Prostate gland (tissue), 2 donors: ENCODE results near the gene RGS17. TPM values are rescaled to one million over a fixed set of nuclear protein-coding genes. Genes with fewer than 3 reads are reported as not detected.

ENCODE experiments used
- DNase-seq: peaks from one replicate; pipeline ENCODE4 v3.0.0-alpha.2; 2019; ENCODE audit warnings: low spot score
- H3K27ac ChIP-seq, 2 donors: fragments of 200-600 bp; sonication (generic); 2 replicates each; pipeline ENCODE4 v1.5.1; 2017 to 2019
- H3K27me3 ChIP-seq: fragments of 200-600 bp; sonication (generic); replicated peaks from 2 replicates; pipeline ENCODE4 v1.5.1; 2019; ENCODE audit not compliant: insufficient read depth
- H3K36me3 ChIP-seq, 2 donors: fragments of 200-600 bp; sonication (generic); 1 replicate in 1 of 2; 2 replicates in 1 of 2; pipeline versions ENCODE4 v1.5.1 to v1.8.1; 2017 to 2019
- H3K4me1 ChIP-seq: fragments of 200-600 bp; sonication (generic); replicated peaks from 2 replicates; pipeline ENCODE4 v1.5.1; 2019
- H3K4me3 ChIP-seq, 2 donors: fragments of 200-600 bp; sonication (generic); 2 replicates each; pipeline ENCODE4 v1.5.1; 2017 to 2019
- H3K9me3 ChIP-seq: fragments of 200-600 bp; sonication (generic); 2 replicates; pipeline ENCODE4 v1.5.1; 2017
- CTCF ChIP-seq, 4 experiments: fragments of 200-600 bp in 2 of 4; fragments of 450-650 bp in 2 of 4; sonication (generic) in 2 of 4; IDR thresholded peaks; 1 replicate in 3 of 4; 2 replicates in 1 of 4; pipeline ENCODE4 v1.5.1; 2016 to 2019; ENCODE audit warnings: antibody characterized with exemption in 4 of 4, mild to moderate bottlenecking in 2 of 4, moderate library complexity in 2 of 4
- POLR2A ChIP-seq: fragments of 450-650 bp; IDR thresholded peaks from one replicate; pipeline ENCODE4 v1.6.1; 2016; ENCODE audit warnings: antibody characterized with exemption, mild to moderate bottlenecking
- POLR2AphosphoS5 ChIP-seq: sonication (generic); formaldehyde crosslinking; IDR thresholded peaks from one replicate; pipeline ENCODE4 v1.6.1; 2017; ENCODE audit warnings: antibody characterized with exemption
- WGBS: methylation state at CpG from one replicate; pipeline ENCODE4 v1.1.5; 2018; 5-methylcytosine and 5-hydroxymethylcytosine counted together
- intact Hi-C: fragments of 100-400 bp; cut with DNase I; formaldehyde crosslinking; loops from one replicate; pipeline ENCODE4 v1.14.2; 2022
- total RNA-seq, 2 donors: library from RNA; depleted of rRNA; stranded (reverse); fragments of >200 nt; gene quantifications; one replicate each; pipeline ENCODE4 v1.1.0, GENCODE V29; 2016

RGS17 gene
- total RNA-seq, 2 donors from 2014 or later = 1.6 to 3.3 TPM

GRCh38 chr6:153150752-153151440 is 19.8 kb upstream of the RGS17 start:
- Histone ChIP-seq H3K4me3 (no peak overlapping the region), H3K9me3 (no peaks in the 10 kb centered on the region), H3K4me1 (no peaks in the 10 kb centered on the region), H3K36me3 (no peaks in the 10 kb centered on the region), H3K27ac (no peak overlapping the region), H3K27me3 (no peaks in the 10 kb centered on the region)
- 36% methylated on average over 20 of the region's 21 CpGs for WGBS
- no peak for DNase-seq
- TF ChIP-seq POLR2A (no peak), CTCF (IDR thresholded peaks at IDR 0.05) (no peak), POLR2AphosphoS5 (no peak)
- intact Hi-C loops = no loop called here

- intact Hi-C loops = no loop called here
- Histone ChIP-seq H3K4me1 (no peaks in the 10 kb centered on the region), H3K36me3 (no peaks in the 10 kb centered on the region), H3K27ac (no peak overlapping the region), H3K27me3 (no peaks in the 10 kb centered on the region), H3K4me3 (no peak overlapping the region), H3K9me3 (no peaks in the 10 kb centered on the region)
- TF ChIP-seq POLR2A = no peak
- no peak for TF ChIP-seq POLR2AphosphoS5
- no peak for TF ChIP-seq CTCF (IDR thresholded peaks at IDR 0.05)
- WGBS = 93% methylated on average over 11 of the region's 11 CpGs
- no peak for DNase-seq
Measured at GRCh38 chr6:153150371-153150751, 19.3 kb upstream of the RGS17 start.

GRCh38 chr6:153149891-153150290 is 18.8 kb upstream of the RGS17 start:
- no peak overlapping the region for H3K27ac ChIP-seq
- 91% methylated on average over 6 of the region's 6 CpGs for WGBS
- H3K9me3 ChIP-seq = no peaks in the 10 kb centered on the region
- TF ChIP-seq POLR2A (no peak), POLR2AphosphoS5 (no peak), CTCF (IDR thresholded peaks at IDR 0.05) (no peak)
- no peaks in the 10 kb centered on the region for H3K36me3 ChIP-seq
- no peak for DNase-seq
- H3K4me3 ChIP-seq = no peak overlapping the region
- no peaks in the 10 kb centered on the region for H3K27me3 ChIP-seq
- H3K4me1 ChIP-seq = no peaks in the 10 kb centered on the region
- intact Hi-C loops = no loop called here

- Histone ChIP-seq H3K36me3 (no peaks in the 10 kb centered on the region), H3K27me3 (no peaks in the 10 kb centered on the region), H3K9me3 (no peaks in the 10 kb centered on the region), H3K4me3 (no peak overlapping the region), H3K27ac (no peak overlapping the region), H3K4me1 (no peaks in the 10 kb centered on the region)
- intact Hi-C loops = no loop called here
- TF ChIP-seq CTCF (IDR thresholded peaks at IDR 0.05) (no peak), POLR2A (no peak), POLR2AphosphoS5 (no peak)
- no peak for DNase-seq
Measured at GRCh38 chr6:153146413-153146812, 15.3 kb upstream of the RGS17 start.

- 51% methylated on average over 4 of the region's 4 CpGs for WGBS
- H3K4me1 ChIP-seq = no peaks in the 10 kb centered on the region
- H3K27me3 ChIP-seq = no peaks in the 10 kb centered on the region
Measured at GRCh38 chr6:153145591-153145990, 14.5 kb upstream of the RGS17 start.

More at GRCh38 chr6:153145591-153145990, 14.5 kb upstream of the RGS17 start:
- no peak for DNase-seq
- H3K36me3 ChIP-seq = no peaks in the 10 kb centered on the region
- H3K9me3 ChIP-seq = no peaks in the 10 kb centered on the region
- H3K4me3 ChIP-seq = no peak overlapping the region
- no peak overlapping the region for H3K27ac ChIP-seq
- TF ChIP-seq POLR2AphosphoS5 (no peak), CTCF (IDR thresholded peaks at IDR 0.05) (no peak), POLR2A (no peak)
- intact Hi-C loops = no loop called here
